ENCODE measurements around the gene ZNF746.

ZNF746 gene

DNA sequence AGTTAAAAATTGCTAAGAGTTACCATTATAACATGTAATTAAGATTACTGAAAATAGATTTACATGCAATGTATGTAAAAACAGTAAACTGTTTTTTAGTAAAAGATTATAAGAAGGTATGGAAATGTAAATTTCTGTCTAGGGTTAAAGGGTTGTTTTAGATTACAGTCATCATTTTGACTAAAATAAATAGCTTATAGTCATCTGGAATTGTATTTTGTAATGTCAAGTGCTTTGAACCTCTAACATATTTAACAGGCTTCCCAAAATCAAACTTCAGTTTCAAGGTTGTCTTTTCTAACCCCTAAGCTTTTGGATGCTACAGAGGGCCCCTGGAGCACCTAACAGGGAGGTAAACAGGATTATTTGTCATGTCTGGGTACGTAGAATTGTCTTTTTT is 35.0 kb upstream of the ZNF746 start:
- no peaks in the 10 kb centered on the region for H3K36me3 ChIP-seq (ENCODE audit: control insufficient read depth in 1 of 2, insufficient read depth in 2 of 2, low read depth in 1 of 2, low read length in 2 of 2)
- no peak overlapping the region for H4K91ac ChIP-seq (ENCODE audit: low read length)
- no peak overlapping the region for H2AK5ac ChIP-seq (ENCODE audit: low read length, severe bottlenecking)
- H3K4ac ChIP-seq (ENCODE audit: low read depth in 1 of 2, low read length in 2 of 2), result no peak overlapping the region
- no peak overlapping the region for H3K4me2 ChIP-seq (ENCODE audit: low read length, poor library complexity, severe bottlenecking)
- peaks cover 1% of the 10 kb centered on the region for H3K4me1 ChIP-seq (ENCODE audit: control insufficient read depth, insufficient read depth, low read depth, low read length)
- H3K23ac ChIP-seq (ENCODE audit: low read length in 2 of 2), result no peak overlapping the region
- no peak overlapping the region for H3K18ac ChIP-seq (ENCODE audit: low read depth in 1 of 2, low read length in 2 of 2)
- H2BK12ac ChIP-seq (ENCODE audit: low read length in 2 of 2), result no peak overlapping the region
- H2AFZ ChIP-seq (ENCODE audit: low read depth, low read length), result no peak overlapping the region
- H3K79me1 ChIP-seq (replicated peaks; ENCODE audit: low read length, poor library complexity, severe bottlenecking), result no peaks in the 10 kb centered on the region
- no peak overlapping the region for H4K8ac ChIP-seq (ENCODE audit: low read length)
- H2BK120ac ChIP-seq (ENCODE audit: low read depth, low read length), result no peak overlapping the region
- 75% methylated on average over 1 of the region's 1 CpG for WGBS
- no peak overlapping the region for H2BK5ac ChIP-seq (ENCODE audit: low read depth, low read length, poor library complexity, severe bottlenecking)
- H3K9ac ChIP-seq (ENCODE audit: low read length), result no peak overlapping the region
- no peak overlapping the region for H3K4me3 ChIP-seq (ENCODE audit: insufficient read depth in 1 of 2, low read depth in 1 of 2, low read length in 2 of 2)
- no peak overlapping the region for H3K14ac ChIP-seq (ENCODE audit: low read length in 2 of 2)
- no peak overlapping the region for H3K27ac ChIP-seq (ENCODE audit: low read length, poor library complexity, severe bottlenecking)
- H3K27me3 ChIP-seq (ENCODE audit: control insufficient read depth in 1 of 2, insufficient read depth in 1 of 2, low read length in 2 of 2), result no peaks in the 10 kb centered on the region
- no peak overlapping the region for H2BK15ac ChIP-seq (ENCODE audit: low read depth, poor library complexity, severe bottlenecking)
- DNase-seq, result no peak
- H3K9me3 ChIP-seq (ENCODE audit: control insufficient read depth, low read length), result peaks cover 61% of the 10 kb centered on the region

DNA sequence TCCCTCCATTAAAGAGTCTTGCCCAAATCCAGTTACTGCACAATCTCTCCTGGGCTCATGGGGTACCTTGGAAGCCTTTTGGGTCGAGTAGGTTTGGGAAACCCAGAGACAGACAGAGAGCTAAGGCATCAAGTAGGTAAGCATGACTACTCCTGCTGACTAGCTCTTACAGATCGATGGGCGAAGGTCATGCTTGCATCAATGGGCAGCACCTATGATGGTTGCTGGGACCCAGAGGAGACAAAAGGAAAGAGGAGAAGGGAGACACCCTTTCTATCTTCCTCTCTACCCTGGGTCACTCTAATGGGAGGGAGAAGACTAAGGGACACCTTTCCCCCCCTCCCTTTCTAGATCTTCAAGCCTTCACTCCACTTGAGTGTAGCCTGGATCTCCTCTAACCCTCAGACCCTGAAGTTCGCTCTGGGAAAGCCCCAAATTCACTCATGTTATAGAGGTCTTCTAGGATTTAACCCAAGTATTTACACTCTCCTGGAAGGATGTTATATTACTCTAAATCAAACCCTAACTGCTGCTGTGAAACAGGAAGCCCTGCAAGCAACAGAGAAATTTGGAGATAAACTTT is 31.6 kb upstream of the ZNF746 start:
- H3K23ac ChIP-seq (ENCODE audit: low read length in 2 of 2), result no peak overlapping the region
- no peak overlapping the region for H3K18ac ChIP-seq (ENCODE audit: low read depth in 1 of 2, low read length in 2 of 2)
- no peak overlapping the region for H2BK120ac ChIP-seq (ENCODE audit: low read depth, low read length)
- H2AK5ac ChIP-seq (ENCODE audit: low read length, severe bottlenecking), result no peak overlapping the region
- H3K79me1 ChIP-seq (replicated peaks; ENCODE audit: low read length, poor library complexity, severe bottlenecking), result no peaks in the 10 kb centered on the region
- H3K4me2 ChIP-seq (ENCODE audit: low read length, poor library complexity, severe bottlenecking), result no peak overlapping the region
- no peak overlapping the region for H2AFZ ChIP-seq (ENCODE audit: low read depth, low read length)
- no peaks in the 10 kb centered on the region for H3K4me1 ChIP-seq (ENCODE audit: control insufficient read depth, insufficient read depth, low read depth, low read length)
- H4K91ac ChIP-seq (ENCODE audit: low read length), result no peak overlapping the region
- no peak overlapping the region for H3K4me3 ChIP-seq (ENCODE audit: insufficient read depth in 1 of 2, low read depth in 1 of 2, low read length in 2 of 2)
- no peaks in the 10 kb centered on the region for H3K36me3 ChIP-seq (ENCODE audit: control insufficient read depth in 1 of 2, insufficient read depth in 2 of 2, low read depth in 1 of 2, low read length in 2 of 2)
- 25% methylated on average over 2 of the region's 4 CpGs for WGBS
- peaks cover 72% of the 10 kb centered on the region for H3K9me3 ChIP-seq (ENCODE audit: control insufficient read depth, low read length)
- no peak overlapping the region for H2BK15ac ChIP-seq (ENCODE audit: low read depth, poor library complexity, severe bottlenecking)
- no peaks in the 10 kb centered on the region for H3K27me3 ChIP-seq (ENCODE audit: control insufficient read depth in 1 of 2, insufficient read depth in 1 of 2, low read length in 2 of 2)
- H3K4ac ChIP-seq (ENCODE audit: low read depth in 1 of 2, low read length in 2 of 2), result no peak overlapping the region
- no peak overlapping the region for H3K27ac ChIP-seq (ENCODE audit: low read length, poor library complexity, severe bottlenecking)
- H3K9ac ChIP-seq (ENCODE audit: low read length), result no peak overlapping the region
- H4K8ac ChIP-seq (ENCODE audit: low read length), result no peak overlapping the region
- H2BK12ac ChIP-seq (ENCODE audit: low read length in 2 of 2), result no peak overlapping the region
- no peak overlapping the region for H3K14ac ChIP-seq (ENCODE audit: low read length in 2 of 2)
- H2BK5ac ChIP-seq (ENCODE audit: low read depth, low read length, poor library complexity, severe bottlenecking), result no peak overlapping the region
- DNase-seq, result no peak

DNA sequence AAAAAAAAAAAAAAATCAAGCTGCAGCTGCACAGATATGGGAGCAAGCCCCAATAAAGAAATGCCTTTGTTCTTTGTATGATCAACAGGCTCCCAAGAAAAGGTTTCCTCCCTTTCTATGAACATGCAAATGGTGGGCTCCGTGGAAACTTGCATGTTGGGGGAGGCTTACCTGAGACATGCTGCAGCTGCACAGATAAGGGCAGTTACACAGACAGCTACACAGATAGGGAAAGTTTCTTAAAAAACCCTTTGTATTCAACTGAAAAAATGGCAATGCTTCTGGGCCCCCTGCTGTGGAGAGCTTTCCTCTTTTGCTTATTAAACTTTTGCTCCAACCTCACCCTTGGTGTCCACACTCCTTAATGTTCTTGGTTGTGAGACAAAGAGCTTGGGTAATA is 29.8 kb upstream of the ZNF746 start:
- H2BK15ac ChIP-seq (ENCODE audit: low read depth, poor library complexity, severe bottlenecking), result no peak overlapping the region
- H3K4me3 ChIP-seq (ENCODE audit: insufficient read depth in 1 of 2, low read depth in 1 of 2, low read length in 2 of 2), result no peak overlapping the region
- peaks cover 62% of the 10 kb centered on the region for H3K9me3 ChIP-seq (ENCODE audit: control insufficient read depth, low read length)
- no peak overlapping the region for H4K8ac ChIP-seq (ENCODE audit: low read length)
- no peak overlapping the region for H3K14ac ChIP-seq (ENCODE audit: low read length in 2 of 2)
- no peak overlapping the region for H2AK5ac ChIP-seq (ENCODE audit: low read length, severe bottlenecking)
- H2BK120ac ChIP-seq (ENCODE audit: low read depth, low read length), result no peak overlapping the region
- WGBS, result 75% methylated on average over 1 of the region's 1 CpG
- no peaks in the 10 kb centered on the region for H3K27me3 ChIP-seq (ENCODE audit: control insufficient read depth in 1 of 2, insufficient read depth in 1 of 2, low read length in 2 of 2)
- no peak overlapping the region for H3K9ac ChIP-seq (ENCODE audit: low read length)
- no peaks in the 10 kb centered on the region for H3K36me3 ChIP-seq (ENCODE audit: control insufficient read depth in 1 of 2, insufficient read depth in 2 of 2, low read depth in 1 of 2, low read length in 2 of 2)
- no peaks in the 10 kb centered on the region for H3K4me1 ChIP-seq (ENCODE audit: control insufficient read depth, insufficient read depth, low read depth, low read length)
- H3K18ac ChIP-seq (ENCODE audit: low read depth in 1 of 2, low read length in 2 of 2), result no peak overlapping the region
- no peak for DNase-seq
- no peaks in the 10 kb centered on the region for H3K79me1 ChIP-seq (replicated peaks; ENCODE audit: low read length, poor library complexity, severe bottlenecking)
- H2BK12ac ChIP-seq (ENCODE audit: low read length in 2 of 2), result no peak overlapping the region
- no peak overlapping the region for H3K4ac ChIP-seq (ENCODE audit: low read depth in 1 of 2, low read length in 2 of 2)
- no peak overlapping the region for H2AFZ ChIP-seq (ENCODE audit: low read depth, low read length)
- H3K23ac ChIP-seq (ENCODE audit: low read length in 2 of 2), result no peak overlapping the region
- no peak overlapping the region for H4K91ac ChIP-seq (ENCODE audit: low read length)
- no peak overlapping the region for H2BK5ac ChIP-seq (ENCODE audit: low read depth, low read length, poor library complexity, severe bottlenecking)
- H3K27ac ChIP-seq (ENCODE audit: low read length, poor library complexity, severe bottlenecking), result no peak overlapping the region
- H3K4me2 ChIP-seq (ENCODE audit: low read length, poor library complexity, severe bottlenecking), result no peak overlapping the region

DNA sequence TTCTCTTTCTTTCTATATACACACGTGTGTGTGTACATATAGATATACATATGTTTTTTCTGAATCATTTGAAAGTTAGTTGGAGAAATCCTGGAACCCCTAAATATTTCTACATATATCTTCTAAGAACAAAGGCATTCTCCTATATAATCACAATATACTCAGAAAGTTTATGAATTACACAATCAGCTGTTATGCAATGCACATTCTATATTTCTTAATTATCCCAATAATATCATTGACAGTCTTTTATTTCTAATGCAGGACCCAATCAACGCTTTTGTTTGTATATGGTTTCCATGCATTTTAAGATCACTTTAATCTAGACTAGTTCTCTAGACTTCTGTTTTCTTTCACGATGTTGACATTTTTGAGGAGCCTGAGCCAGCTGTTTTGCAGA is 27.7 kb upstream of the ZNF746 start:
- no peak for DNase-seq
- H3K4ac ChIP-seq (ENCODE audit: low read depth in 1 of 2, low read length in 2 of 2), result no peak overlapping the region
- H3K14ac ChIP-seq (ENCODE audit: low read length in 2 of 2), result no peak overlapping the region
- H4K8ac ChIP-seq (ENCODE audit: low read length), result no peak overlapping the region
- H3K4me2 ChIP-seq (ENCODE audit: low read length, poor library complexity, severe bottlenecking), result no peak overlapping the region
- H3K36me3 ChIP-seq (ENCODE audit: control insufficient read depth in 1 of 2, insufficient read depth in 2 of 2, low read depth in 1 of 2, low read length in 2 of 2), result no peaks in the 10 kb centered on the region
- no peak overlapping the region for H2BK120ac ChIP-seq (ENCODE audit: low read depth, low read length)
- no peak overlapping the region for H2AFZ ChIP-seq (ENCODE audit: low read depth, low read length)
- H3K27ac ChIP-seq (ENCODE audit: low read length, poor library complexity, severe bottlenecking), result no peak overlapping the region
- no peak overlapping the region for H2AK5ac ChIP-seq (ENCODE audit: low read length, severe bottlenecking)
- peaks cover 54% of the 10 kb centered on the region for H3K9me3 ChIP-seq (ENCODE audit: control insufficient read depth, low read length)
- no peak overlapping the region for H4K91ac ChIP-seq (ENCODE audit: low read length)
- no peak overlapping the region for H3K4me3 ChIP-seq (ENCODE audit: insufficient read depth in 1 of 2, low read depth in 1 of 2, low read length in 2 of 2)
- H3K4me1 ChIP-seq (ENCODE audit: control insufficient read depth, insufficient read depth, low read depth, low read length), result no peaks in the 10 kb centered on the region
- H2BK15ac ChIP-seq (ENCODE audit: low read depth, poor library complexity, severe bottlenecking), result no peak overlapping the region
- no peak overlapping the region for H3K18ac ChIP-seq (ENCODE audit: low read depth in 1 of 2, low read length in 2 of 2)
- no peak overlapping the region for H3K9ac ChIP-seq (ENCODE audit: low read length)
- 93% methylated on average over 2 of the region's 3 CpGs for WGBS
- H3K23ac ChIP-seq (ENCODE audit: low read length in 2 of 2), result no peak overlapping the region
- H2BK12ac ChIP-seq (ENCODE audit: low read length in 2 of 2), result no peak overlapping the region
- H3K27me3 ChIP-seq (ENCODE audit: control insufficient read depth in 1 of 2, insufficient read depth in 1 of 2, low read length in 2 of 2), result no peaks in the 10 kb centered on the region
- H3K79me1 ChIP-seq (replicated peaks; ENCODE audit: low read length, poor library complexity, severe bottlenecking), result no peaks in the 10 kb centered on the region
- H2BK5ac ChIP-seq (ENCODE audit: low read depth, low read length, poor library complexity, severe bottlenecking), result no peak overlapping the region

All from mesenchymal stem cell (in vitro differentiated cells and primary cell).